ENCODE data around the gene NGRN.

The NGRN gene, protein sequence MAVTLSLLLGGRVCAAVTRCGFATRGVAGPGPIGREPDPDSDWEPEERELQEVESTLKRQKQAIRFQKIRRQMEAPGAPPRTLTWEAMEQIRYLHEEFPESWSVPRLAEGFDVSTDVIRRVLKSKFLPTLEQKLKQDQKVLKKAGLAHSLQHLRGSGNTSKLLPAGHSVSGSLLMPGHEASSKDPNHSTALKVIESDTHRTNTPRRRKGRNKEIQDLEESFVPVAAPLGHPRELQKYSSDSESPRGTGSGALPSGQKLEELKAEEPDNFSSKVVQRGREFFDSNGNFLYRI

GRCh38 chr15:90265271-90266060 is at the start of gene NGRN:
TSS of gene NGRN (plus strand) at chr15:90265672. CDS start at chr15:90265713, 41 bp downstream.
- DNase-seq (ENCODE audit: low read depth in 2 of 3, low spot score in 1 of 3) = peak; percentile 84 to 88 (median 85)

DNA sequence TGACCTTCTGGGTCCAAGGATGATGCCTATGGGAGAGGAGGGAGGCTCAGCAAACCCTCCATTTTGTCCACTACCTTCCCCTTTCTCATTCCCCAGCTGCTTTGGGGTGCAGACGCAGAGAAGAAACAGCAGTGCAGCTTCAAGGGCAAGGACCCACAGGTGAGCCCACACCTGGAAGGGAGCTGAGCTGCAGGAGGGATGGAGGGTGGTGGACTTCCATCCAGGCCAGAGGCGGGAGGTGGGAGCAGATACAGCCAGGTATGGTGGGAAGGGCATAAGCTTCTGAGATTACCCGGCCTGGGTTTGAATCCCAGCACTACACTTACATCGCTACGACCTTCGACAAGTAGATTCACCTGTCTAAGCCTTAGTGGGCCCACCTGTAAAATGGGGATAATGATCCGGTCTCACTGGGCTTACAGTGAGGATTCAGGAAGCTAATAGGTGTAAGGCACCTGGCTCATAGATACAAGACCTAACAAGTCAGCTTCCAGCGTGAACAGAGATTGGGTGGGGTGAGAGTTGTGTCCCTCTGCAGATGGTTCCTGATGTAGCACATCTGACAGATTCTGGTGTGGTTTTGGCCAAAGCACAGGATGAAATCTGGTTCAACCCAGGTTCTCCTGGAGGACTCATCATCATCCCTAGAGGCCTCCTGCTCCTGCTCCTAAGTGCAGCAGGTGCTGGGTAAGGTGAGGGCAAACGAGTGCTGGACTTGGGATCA is 47.6 kb upstream of the NGRN start:
- no peak for DNase-seq (ENCODE audit: low read depth in 2 of 3, low spot score in 1 of 3)

GRCh38 chr15:90219421-90220141 is 45.9 kb upstream of the NGRN start:
- DNase-seq (ENCODE audit: low read depth in 2 of 3, low spot score in 1 of 3) = peak in 2 of 3 donors; percentile 34 to 43

GRCh38 chr15:90221246-90221900 is 44.1 kb upstream of the NGRN start:
- DNase-seq (ENCODE audit: low read depth in 2 of 3, low spot score in 1 of 3) = peak in 1 of 3 donors; percentile 28

DNA sequence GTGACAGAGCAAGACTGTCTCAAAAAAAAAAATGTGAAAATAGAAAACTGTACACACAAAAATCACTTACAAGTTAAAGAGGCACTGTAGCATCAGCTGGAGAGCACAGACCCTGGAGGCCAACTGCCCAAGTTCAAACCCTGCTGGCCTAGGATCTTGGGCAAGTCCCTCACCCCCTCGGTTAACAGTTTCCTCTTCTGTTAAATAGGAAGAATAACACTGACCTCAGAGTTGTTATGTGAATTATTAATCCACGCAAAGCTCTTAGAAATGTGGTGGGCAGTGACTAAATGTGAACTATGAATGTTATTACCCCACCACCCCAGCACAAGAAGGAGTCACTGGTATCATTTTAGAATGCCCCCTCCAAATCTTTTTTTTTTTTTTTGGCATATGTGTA is 42.9 kb upstream of the NGRN start:
- no peak for DNase-seq (ENCODE audit: low read depth in 2 of 3, low spot score in 1 of 3)

- DNase-seq (ENCODE audit: low read depth in 2 of 3, low spot score in 1 of 3) = no peak
These were observed 41.9 kb upstream of the NGRN start for GRCh38 chr15:90223441-90224165.

DNA sequence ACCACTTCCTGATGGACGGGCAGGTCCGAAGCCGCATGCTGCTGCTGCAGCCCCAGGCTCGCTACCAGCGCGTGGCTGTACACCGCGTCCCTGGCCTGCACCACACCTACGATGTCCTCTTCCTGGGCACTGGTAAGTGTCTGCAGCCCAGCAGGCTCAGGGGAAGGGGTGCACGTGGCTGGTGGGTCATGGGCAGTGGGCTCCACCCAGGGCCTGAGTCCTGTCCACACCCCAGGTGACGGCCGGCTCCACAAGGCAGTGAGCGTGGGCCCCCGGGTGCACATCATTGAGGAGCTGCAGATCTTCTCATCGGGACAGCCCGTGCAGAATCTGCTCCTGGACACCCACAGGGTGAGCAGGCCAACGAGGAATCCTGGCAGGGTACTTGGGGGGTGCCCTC is 40.4 kb upstream of the NGRN start:
- DNase-seq (ENCODE audit: low read depth in 2 of 3, low spot score in 1 of 3) = no peak

GRCh38 chr15:90225504-90226234 is 39.8 kb upstream of the NGRN start:
- DNase-seq (ENCODE audit: low read depth in 2 of 3, low spot score in 1 of 3) = no peak

- no peak for DNase-seq (ENCODE audit: low read depth in 2 of 3, low spot score in 1 of 3)
These were observed 38.1 kb upstream of the NGRN start for GRCh38 chr15:90227336-90227735.

DNA sequence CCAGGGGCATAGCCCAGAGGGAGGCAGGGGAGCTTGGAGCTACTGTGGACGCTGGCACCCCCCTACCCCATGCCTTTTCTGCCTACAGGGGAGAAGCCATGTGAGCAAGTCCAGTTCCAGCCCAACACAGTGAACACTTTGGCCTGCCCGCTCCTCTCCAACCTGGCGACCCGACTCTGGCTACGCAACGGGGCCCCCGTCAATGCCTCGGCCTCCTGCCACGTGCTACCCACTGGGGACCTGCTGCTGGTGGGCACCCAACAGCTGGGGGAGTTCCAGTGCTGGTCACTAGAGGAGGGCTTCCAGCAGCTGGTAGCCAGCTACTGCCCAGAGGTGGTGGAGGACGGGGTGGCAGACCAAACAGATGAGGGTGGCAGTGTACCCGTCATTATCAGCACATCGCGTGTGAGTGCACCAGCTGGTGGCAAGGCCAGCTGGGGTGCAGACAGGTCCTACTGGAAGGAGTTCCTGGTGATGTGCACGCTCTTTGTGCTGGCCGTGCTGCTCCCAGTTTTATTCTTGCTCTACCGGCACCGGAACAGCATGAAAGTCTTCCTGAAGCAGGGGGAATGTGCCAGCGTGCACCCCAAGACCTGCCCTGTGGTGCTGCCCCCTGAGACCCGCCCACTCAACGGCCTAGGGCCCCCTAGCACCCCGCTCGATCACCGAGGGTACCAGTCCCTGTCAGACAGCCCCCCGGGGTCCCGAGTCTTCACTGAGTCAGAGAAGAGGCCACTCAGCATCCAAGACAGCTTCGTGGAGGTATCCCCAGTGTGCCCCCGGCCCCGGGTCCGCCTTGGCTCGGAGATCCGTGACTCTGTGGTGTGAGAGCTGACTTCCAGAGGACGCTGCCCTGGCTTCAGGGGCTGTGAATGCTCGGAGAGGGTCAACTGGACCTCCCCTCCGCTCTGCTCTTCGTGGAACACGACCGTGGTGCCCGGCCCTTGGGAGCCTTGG is 37.4 kb upstream of the NGRN start:
- no peak for DNase-seq (ENCODE audit: low read depth in 2 of 3, low spot score in 1 of 3)

GRCh38 chr15:90228960-90229359 is 36.5 kb upstream of the NGRN start:
- DNase-seq (ENCODE audit: low read depth in 2 of 3, low spot score in 1 of 3) = no peak

DNA sequence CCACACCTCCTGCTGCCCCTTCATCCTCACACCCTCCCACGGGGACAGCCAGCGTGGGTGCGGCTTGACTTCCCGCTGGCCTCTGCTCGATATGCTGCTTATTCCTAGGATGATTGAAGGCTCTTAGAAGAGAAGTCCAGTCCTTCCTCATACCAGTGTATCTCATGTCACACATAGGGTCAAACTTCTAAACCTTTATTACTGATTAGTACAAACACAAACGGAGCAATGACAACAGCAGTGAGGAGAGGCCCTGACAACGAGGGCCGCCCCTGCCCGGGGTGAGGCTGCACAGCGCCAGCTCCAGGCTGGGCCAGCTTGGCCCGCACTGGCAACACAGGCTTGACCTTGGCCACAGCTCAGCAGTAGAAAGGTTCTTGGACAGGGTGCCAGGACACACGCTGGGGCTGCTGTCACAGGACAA is 35.4 kb upstream of the NGRN start:
- no peak for DNase-seq (ENCODE audit: low read depth in 2 of 3, low spot score in 1 of 3)

DNA sequence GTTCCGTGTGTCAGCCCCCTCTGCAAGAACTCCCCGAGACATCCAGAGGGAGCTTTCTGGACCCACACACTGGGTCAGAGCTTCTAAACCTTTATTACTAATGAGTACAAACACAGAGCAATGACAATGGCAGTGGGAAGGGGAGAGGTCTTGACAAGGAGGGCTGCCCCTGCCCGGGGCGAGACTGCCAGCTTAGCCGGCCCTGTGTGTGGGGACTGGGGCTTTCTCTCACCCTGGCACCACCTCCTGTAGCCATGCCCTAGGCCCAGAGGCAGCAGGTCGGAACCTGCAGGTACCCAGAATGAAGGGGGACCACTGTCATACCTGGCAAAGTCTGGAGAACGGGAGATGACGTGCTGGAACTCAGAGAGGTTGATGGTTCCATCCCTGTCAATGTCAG is 34.9 kb upstream of the NGRN start:
- no peak for DNase-seq (ENCODE audit: low read depth in 2 of 3, low spot score in 1 of 3)

DNA sequence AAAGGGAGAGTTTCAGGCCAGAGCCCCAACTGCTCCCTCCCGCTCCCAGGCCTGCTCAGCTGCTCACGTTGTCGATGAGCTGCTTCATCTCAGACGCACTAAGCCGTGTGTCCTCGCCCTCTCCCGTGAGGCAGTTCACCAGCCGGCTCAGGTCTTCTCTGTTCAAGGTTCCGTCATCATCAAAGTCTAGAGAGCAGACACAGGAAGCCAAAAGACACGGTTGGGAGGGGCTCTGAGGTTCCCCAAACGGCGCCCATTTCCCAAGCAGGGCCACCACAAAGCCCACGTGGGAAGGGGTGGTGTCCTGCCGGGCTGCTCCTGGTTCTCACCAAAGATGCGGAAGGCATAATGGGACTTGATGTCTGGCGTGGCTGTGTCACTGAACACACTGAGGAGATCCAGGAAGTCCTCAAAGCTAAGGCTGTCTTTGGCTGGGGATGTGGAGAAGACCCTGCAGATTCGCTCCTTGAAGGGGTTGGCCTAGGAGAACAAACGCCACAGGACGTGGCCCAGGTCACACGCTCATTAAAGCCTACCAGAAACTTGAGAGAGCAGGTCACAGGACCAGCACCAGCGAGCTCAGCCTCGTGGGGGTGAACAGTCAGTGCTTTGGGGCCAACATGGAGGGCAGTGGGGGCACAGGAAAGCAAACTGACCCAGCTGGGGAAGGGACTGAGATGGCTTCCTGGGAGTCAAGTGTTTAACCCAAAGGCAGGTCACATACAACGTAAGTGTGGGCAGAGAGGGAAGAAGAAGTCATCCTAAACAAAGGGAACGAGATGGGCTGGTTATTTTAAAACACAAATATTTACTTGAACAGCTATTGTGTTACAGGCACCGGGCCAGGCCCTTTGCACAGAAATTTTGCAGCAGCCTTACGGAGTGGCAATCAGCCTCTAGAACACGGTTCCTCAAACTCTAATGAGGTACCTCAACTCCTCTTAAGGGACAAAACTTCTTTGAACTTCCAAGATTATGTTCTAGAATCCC is 34.1 kb upstream of the NGRN start:
- DNase-seq (ENCODE audit: low read depth in 2 of 3, low spot score in 1 of 3) = peak; percentile 38 to 60 (median 42)

DNA sequence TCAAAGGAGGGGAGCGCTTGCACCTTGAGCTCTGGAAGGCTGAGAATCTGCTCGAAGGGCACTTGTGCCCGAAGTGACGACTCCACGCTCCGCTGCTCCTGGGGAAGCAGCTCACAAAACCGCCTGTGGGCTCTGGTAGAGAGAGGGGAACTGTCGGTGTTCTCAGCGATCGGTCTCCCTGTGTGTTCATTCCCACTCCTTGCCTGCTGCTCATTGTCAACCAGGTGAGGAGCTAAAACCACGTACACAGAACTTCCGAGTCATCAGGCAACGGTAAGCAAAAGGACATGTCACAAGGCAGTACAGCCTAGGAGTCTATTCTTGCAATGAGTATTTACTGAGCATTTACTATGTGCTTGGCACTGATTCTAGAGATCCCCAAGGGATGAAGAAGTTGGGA is 33.3 kb upstream of the NGRN start:
- DNase-seq (ENCODE audit: low read depth in 2 of 3, low spot score in 1 of 3) = no peak

DNA sequence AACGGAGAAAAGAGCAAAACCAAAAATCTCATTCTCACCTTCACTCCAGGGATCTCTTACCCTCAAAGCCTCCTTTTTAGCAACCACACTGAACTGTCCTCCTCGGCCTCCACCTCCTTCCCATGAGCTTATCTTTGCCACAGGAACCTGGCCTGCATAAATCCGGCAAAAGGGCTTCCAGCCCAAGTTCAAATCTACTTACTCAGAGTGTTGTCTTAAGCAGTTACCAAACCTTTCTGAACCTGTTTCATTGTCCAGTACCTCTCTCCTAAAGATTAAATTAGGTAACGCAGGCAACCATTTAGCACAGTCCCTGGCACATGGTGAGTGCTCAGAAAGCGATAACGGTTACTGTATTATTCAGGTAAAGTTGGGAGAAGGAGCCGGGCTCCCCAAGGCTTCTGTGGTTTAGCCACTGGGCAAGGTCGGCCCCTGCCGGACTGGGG is 32.5 kb upstream of the NGRN start:
- DNase-seq (ENCODE audit: low read depth in 2 of 3, low spot score in 1 of 3) = no peak

Data from stimulated activated CD4-positive, alpha-beta T cell treated with anti-CD3 and anti-CD28 coated beads, Interleukin-12 subunit alpha, Interleukin-12 subunit beta, amount 100 ng/mL, for 48 hours (primary cell).